Liver (tissue), 9 donors: ENCODE data around the gene RPS6KB2. TPM values are rescaled to one million over a fixed set of nuclear protein-coding genes. Genes with fewer than 3 reads are reported as not detected.

ENCODE experiments used
- DNase-seq: peaks from one replicate; pipeline ENCODE4 v3.0.0-alpha.2; 2017; ENCODE audit warnings: low spot score
- H3K27ac ChIP-seq, 2 donors: one replicate each; pipeline ENCODE4 v1.7.0; 2013; ENCODE audit warnings: inconsistent platforms in 2 of 2, low read length in 2 of 2, control low read depth in 1 of 2, low read depth in 1 of 2, mild to moderate bottlenecking in 1 of 2
- H3K27me3 ChIP-seq, 4 donors: one replicate each; pipeline versions ENCODE4 v1.6.1 to v1.7.0; 2013; ENCODE audit warnings: low read length in 3 of 4, inconsistent platforms in 1 of 4, mild to moderate bottlenecking in 1 of 4, moderate library complexity in 1 of 4; ENCODE audit not compliant: control insufficient read depth in 4 of 4, insufficient read depth in 4 of 4
- H3K36me3 ChIP-seq, 4 donors: one replicate each; pipeline versions ENCODE4 v1.6.1 to v1.7.0; 2013; ENCODE audit warnings: low read length in 3 of 4, mild to moderate bottlenecking in 3 of 4, low read depth in 1 of 4, moderate library complexity in 1 of 4; ENCODE audit not compliant: control insufficient read depth in 4 of 4, insufficient read depth in 3 of 4
- H3K4me1 ChIP-seq, 4 donors: one replicate each; pipeline versions ENCODE4 v1.6.1 to v1.7.0; 2013; ENCODE audit warnings: low read length in 3 of 4, mild to moderate bottlenecking in 3 of 4, moderate library complexity in 1 of 4; ENCODE audit not compliant: control insufficient read depth in 4 of 4, insufficient read depth in 4 of 4
- H3K4me3 ChIP-seq, 3 donors: one replicate each; pipeline versions ENCODE4 v1.6.1 to v1.7.0; 2013; ENCODE audit warnings: low read length in 3 of 3, control low read depth in 1 of 3, low read depth in 1 of 3, mild to moderate bottlenecking in 1 of 3
- H3K9ac ChIP-seq, 2 donors: one replicate each; pipeline ENCODE4 v1.7.0; 2013; ENCODE audit warnings: low read length in 2 of 2, mild to moderate bottlenecking in 2 of 2, moderate library complexity in 2 of 2, control low read depth in 1 of 2, low read depth in 1 of 2
- H3K9me3 ChIP-seq, 4 donors: one replicate each; pipeline versions ENCODE4 v1.6.1 to v1.7.0; 2013; ENCODE audit warnings: low read length in 3 of 4; ENCODE audit not compliant: control insufficient read depth in 4 of 4
- ATF3 ChIP-seq: IDR thresholded peaks from 2 replicates; pipeline ENCODE4 v1.6.1; 2016; ENCODE audit warnings: antibody characterized with exemption
- EGR1 ChIP-seq, 2 donors: IDR thresholded peaks; 2 replicates each; pipeline ENCODE4 v1.6.1; 2016 to 2018; ENCODE audit warnings: antibody characterized with exemption in 2 of 2, low read depth in 2 of 2
- FOXA1 ChIP-seq: IDR thresholded peaks from 2 replicates; pipeline ENCODE4 v1.6.1; 2016; ENCODE audit warnings: antibody characterized with exemption
- FOXA2 ChIP-seq: IDR thresholded peaks from 2 replicates; pipeline ENCODE4 v1.6.1; 2016; ENCODE audit warnings: antibody characterized with exemption
- GABPA ChIP-seq, 2 donors: IDR thresholded peaks in 1 of 2; conservative IDR thresholded peaks in 1 of 2; 2 replicates each; pipeline ENCODE4 v1.6.1; 2016; ENCODE audit warnings: antibody characterized with exemption in 2 of 2, mild to moderate bottlenecking in 1 of 2, moderate library complexity in 1 of 2
- HNF4A ChIP-seq, 2 donors: conservative IDR thresholded peaks; 2 replicates each; pipeline ENCODE4 v1.6.1; 2016; ENCODE audit warnings: antibody characterized with exemption in 2 of 2, mild to moderate bottlenecking in 2 of 2
- HNF4G ChIP-seq: IDR thresholded peaks from 2 replicates; pipeline ENCODE4 v1.6.1; 2016; ENCODE audit warnings: antibody characterized with exemption
- JUND ChIP-seq, 2 donors: IDR thresholded peaks; 2 replicates each; pipeline ENCODE4 v1.6.1; 2016; ENCODE audit warnings: antibody characterized with exemption in 2 of 2
- NR2F2 ChIP-seq: IDR thresholded peaks from 2 replicates; pipeline ENCODE4 v1.6.1; 2016; ENCODE audit warnings: antibody characterized with exemption
- RAD21 ChIP-seq, 2 donors: IDR thresholded peaks; 2 replicates each; pipeline ENCODE4 v1.6.1; 2016; ENCODE audit warnings: antibody characterized with exemption in 2 of 2, mild to moderate bottlenecking in 2 of 2
- RXRA ChIP-seq, 2 donors: IDR thresholded peaks; 2 replicates each; pipeline ENCODE4 v1.6.1; 2017 to 2018; ENCODE audit warnings: antibody characterized with exemption in 2 of 2, mild to moderate bottlenecking in 1 of 2
- SP1 ChIP-seq: IDR thresholded peaks from 2 replicates; pipeline ENCODE4 v1.6.1; 2018; ENCODE audit warnings: antibody characterized with exemption, mild to moderate bottlenecking
- TAF1 ChIP-seq: conservative IDR thresholded peaks from 2 replicates; pipeline ENCODE4 v1.6.1; 2016; ENCODE audit warnings: antibody characterized with exemption, mild to moderate bottlenecking
- YY1 ChIP-seq: IDR thresholded peaks from 2 replicates; pipeline ENCODE4 v1.6.1; 2016; ENCODE audit warnings: antibody characterized with exemption, mild to moderate bottlenecking
- ZBTB33 ChIP-seq: IDR thresholded peaks from 2 replicates; pipeline ENCODE4 v1.6.1; 2016; ENCODE audit warnings: antibody characterized with exemption
- WGBS: extraction: QIAGEN DNeasy Blood & Tissue Kit; methylation state at CpG from one replicate; pipeline ENCODE4 v1.1.7; 2013; 5-methylcytosine and 5-hydroxymethylcytosine counted together
- polyA plus RNA-seq, 2 donors: library from polyadenylated mRNA; stranded (reverse) in 1 of 2; unstranded in 1 of 2; fragments of 200-250 nt in 1 of 2; fragments of >200 nt in 1 of 2; fragmentation: Nextera tagmentation in 1 of 2; extraction: Ambion mirVana in 1 of 2; gene quantifications; one replicate each; pipeline versions ENCODE4 v1.2.1 to v1.2.3, GENCODE V29; 2013 to 2015
- total RNA-seq, 2 donors: library from RNA; depleted of rRNA; stranded (reverse); fragments of >200 nt; gene quantifications; one replicate each; pipeline ENCODE4 v1.2.3, GENCODE V29; 2014
- TF ChIP-seq, protein P1 (sequence below): IDR thresholded peaks from 2 replicates; pipeline ENCODE4 v1.6.1; 2016; ENCODE audit warnings: antibody characterized with exemption
- TF ChIP-seq, protein P2 (sequence below): IDR thresholded peaks from 2 replicates; pipeline ENCODE4 v1.6.1; 2016; ENCODE audit warnings: antibody characterized with exemption, mild to moderate bottlenecking
- donor health status: healthy.
- donor health status: healthy.
- donor health status: healthy.
- donor health status: healthy.
- donor health status: healthy.

RPS6KB2 gene
- total and polyA plus RNA-seq, 4 donors, result 31.5 to 49.6 (median 37.7) TPM

- Histone ChIP-seq H3K27me3 (no peaks in the 10 kb centered on the region), H3K9me3 (no peaks in the 10 kb centered on the region), H3K27ac (peak overlapping the region in 1 of 2 donors; percentile 31), H3K9ac (no peak overlapping the region), H3K4me1 (peaks cover 0 to 7% (median 3%) of the 10 kb centered on the region in 4 donors), H3K4me3 (no peak overlapping the region), H3K36me3 (peaks cover 3 to 47% (median 8%) of the 10 kb centered on the region in 4 donors)
- WGBS, result 92% methylated on average over 38 of the region's 38 CpGs
- no peak for TF ChIP-seq EGR1 (IDR thresholded peaks at IDR 0.05; ENCODE audit: low read depth in 2 of 2)
- no peak for TF ChIP-seq TAF1
- TF ChIP-seq RAD21 (IDR thresholded peaks at IDR 0.05), result no peak
- TF ChIP-seq JUND (IDR thresholded peaks at IDR 0.05), result no peak
- no peak for TF ChIP-seq NR2F2
- TF ChIP-seq ATF3, result no peak
- TF ChIP-seq FOXA1, result no peak
- no peak for TF ChIP-seq HNF4A (conservative IDR thresholded peaks at IDR 0.05)
- TF ChIP-seq FOXA2, result no peak
- no peak for TF ChIP-seq SP1
- no peak for TF ChIP-seq ZBTB33
- no peak for TF ChIP-seq HNF4G
- no peak for TF ChIP-seq GABPA (IDR thresholded peaks at IDR 0.05 in 1 of 2, conservative IDR thresholded peaks at IDR 0.05 in 1 of 2)
- TF ChIP-seq RXRA (IDR thresholded peaks at IDR 0.05), result no peak
- TF ChIP-seq, protein P1, sequence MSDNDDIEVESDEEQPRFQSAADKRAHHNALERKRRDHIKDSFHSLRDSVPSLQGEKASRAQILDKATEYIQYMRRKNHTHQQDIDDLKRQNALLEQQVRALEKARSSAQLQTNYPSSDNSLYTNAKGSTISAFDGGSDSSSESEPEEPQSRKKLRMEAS, result no peak
- no peak for TF ChIP-seq YY1
- TF ChIP-seq, protein P2, sequence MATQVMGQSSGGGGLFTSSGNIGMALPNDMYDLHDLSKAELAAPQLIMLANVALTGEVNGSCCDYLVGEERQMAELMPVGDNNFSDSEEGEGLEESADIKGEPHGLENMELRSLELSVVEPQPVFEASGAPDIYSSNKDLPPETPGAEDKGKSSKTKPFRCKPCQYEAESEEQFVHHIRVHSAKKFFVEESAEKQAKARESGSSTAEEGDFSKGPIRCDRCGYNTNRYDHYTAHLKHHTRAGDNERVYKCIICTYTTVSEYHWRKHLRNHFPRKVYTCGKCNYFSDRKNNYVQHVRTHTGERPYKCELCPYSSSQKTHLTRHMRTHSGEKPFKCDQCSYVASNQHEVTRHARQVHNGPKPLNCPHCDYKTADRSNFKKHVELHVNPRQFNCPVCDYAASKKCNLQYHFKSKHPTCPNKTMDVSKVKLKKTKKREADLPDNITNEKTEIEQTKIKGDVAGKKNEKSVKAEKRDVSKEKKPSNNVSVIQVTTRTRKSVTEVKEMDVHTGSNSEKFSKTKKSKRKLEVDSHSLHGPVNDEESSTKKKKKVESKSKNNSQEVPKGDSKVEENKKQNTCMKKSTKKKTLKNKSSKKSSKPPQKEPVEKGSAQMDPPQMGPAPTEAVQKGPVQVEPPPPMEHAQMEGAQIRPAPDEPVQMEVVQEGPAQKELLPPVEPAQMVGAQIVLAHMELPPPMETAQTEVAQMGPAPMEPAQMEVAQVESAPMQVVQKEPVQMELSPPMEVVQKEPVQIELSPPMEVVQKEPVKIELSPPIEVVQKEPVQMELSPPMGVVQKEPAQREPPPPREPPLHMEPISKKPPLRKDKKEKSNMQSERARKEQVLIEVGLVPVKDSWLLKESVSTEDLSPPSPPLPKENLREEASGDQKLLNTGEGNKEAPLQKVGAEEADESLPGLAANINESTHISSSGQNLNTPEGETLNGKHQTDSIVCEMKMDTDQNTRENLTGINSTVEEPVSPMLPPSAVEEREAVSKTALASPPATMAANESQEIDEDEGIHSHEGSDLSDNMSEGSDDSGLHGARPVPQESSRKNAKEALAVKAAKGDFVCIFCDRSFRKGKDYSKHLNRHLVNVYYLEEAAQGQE, result no peak
- no peak for DNase-seq
Observed at GRCh38 chr11:67435727-67436458, 7.6 kb downstream of the RPS6KB2 start.

GRCh38 chr11:67436459-67437081 lies 8.3 kb downstream of the RPS6KB2 start:
- TF ChIP-seq FOXA2, result no peak
- TF ChIP-seq NR2F2, result no peak
- TF ChIP-seq JUND (IDR thresholded peaks at IDR 0.05), result no peak
- no peak for TF ChIP-seq SP1
- no peak for TF ChIP-seq HNF4G
- no peak for TF ChIP-seq GABPA (IDR thresholded peaks at IDR 0.05 in 1 of 2, conservative IDR thresholded peaks at IDR 0.05 in 1 of 2)
- TF ChIP-seq ZBTB33, result no peak
- H3K9ac ChIP-seq, result peak overlapping the region in 1 of 2 donors; percentile 53
- peak overlapping the region in 1 of 2 donors; percentile 31 for H3K27ac ChIP-seq
- H3K27me3 ChIP-seq, result no peaks in the 10 kb centered on the region
- WGBS, result 57% methylated on average over 6 of the region's 6 CpGs
- DNase-seq, result no peak
- H3K9me3 ChIP-seq, result no peaks in the 10 kb centered on the region
- H3K4me3 ChIP-seq, result peak overlapping the region in 1 of 3 donors; percentile 7
- H3K36me3 ChIP-seq, result peaks cover 3 to 47% (median 8%) of the 10 kb centered on the region in 4 donors
- H3K4me1 ChIP-seq, result peaks cover 0 to 12% (median 3%) of the 10 kb centered on the region in 4 donors
